Neural cell (in vitro differentiated cells): Measurements from ENCODE around the gene HABP4.

Experiments used
- EZH2 ChIP-seq: fragments of 200-600, 300-800 bp; shearing (Covaris generic), sonication (generic); IDR thresholded peaks from 2 replicates; pipeline ENCODE4 v1.6.1; 2014; ENCODE audit warnings: antibody characterized with exemption, low read length, borderline replicate concordance, mild to moderate bottlenecking; ENCODE audit not compliant: insufficient read depth, poor library complexity, severe bottlenecking
- MXI1 ChIP-seq: fragments of 450-650 bp; conservative IDR thresholded peaks from 2 replicates; pipeline ENCODE4 v1.6.1; 2014; ENCODE audit warnings: antibody characterized with exemption, mild to moderate bottlenecking; ENCODE audit not compliant: poor library complexity, severe bottlenecking
- POLR2AphosphoS5 ChIP-seq: IDR thresholded peaks from 2 replicates; pipeline ENCODE4 v1.6.1; 2012
- RAD21 ChIP-seq: fragments of 450-650 bp; conservative IDR thresholded peaks from 2 replicates; pipeline ENCODE4 v1.6.1; 2014; ENCODE audit warnings: antibody characterized with exemption, mild to moderate bottlenecking, moderate library complexity
- SMC3 ChIP-seq: fragments of 450-650 bp; conservative IDR thresholded peaks from 2 replicates; pipeline ENCODE4 v1.6.1; 2014; ENCODE audit warnings: antibody characterized with exemption, mild to moderate bottlenecking, moderate library complexity; ENCODE audit not compliant: poor library complexity
- TAF1 ChIP-seq: IDR thresholded peaks from 2 replicates; pipeline ENCODE4 v1.6.1; 2012; ENCODE audit warnings: low read depth
- TF ChIP-seq, protein P1 (sequence below): fragments of 450-650 bp; IDR thresholded peaks from 2 replicates; pipeline ENCODE4 v1.5.1; 2014; ENCODE audit warnings: antibody characterized with exemption, mild to moderate bottlenecking, moderate library complexity; ENCODE audit not compliant: poor library complexity, severe bottlenecking
- TF ChIP-seq, protein P2 (sequence below): IDR thresholded peaks from 2 replicates; pipeline ENCODE4 v1.6.1; 2012; ENCODE audit warnings: borderline replicate concordance

DNA sequence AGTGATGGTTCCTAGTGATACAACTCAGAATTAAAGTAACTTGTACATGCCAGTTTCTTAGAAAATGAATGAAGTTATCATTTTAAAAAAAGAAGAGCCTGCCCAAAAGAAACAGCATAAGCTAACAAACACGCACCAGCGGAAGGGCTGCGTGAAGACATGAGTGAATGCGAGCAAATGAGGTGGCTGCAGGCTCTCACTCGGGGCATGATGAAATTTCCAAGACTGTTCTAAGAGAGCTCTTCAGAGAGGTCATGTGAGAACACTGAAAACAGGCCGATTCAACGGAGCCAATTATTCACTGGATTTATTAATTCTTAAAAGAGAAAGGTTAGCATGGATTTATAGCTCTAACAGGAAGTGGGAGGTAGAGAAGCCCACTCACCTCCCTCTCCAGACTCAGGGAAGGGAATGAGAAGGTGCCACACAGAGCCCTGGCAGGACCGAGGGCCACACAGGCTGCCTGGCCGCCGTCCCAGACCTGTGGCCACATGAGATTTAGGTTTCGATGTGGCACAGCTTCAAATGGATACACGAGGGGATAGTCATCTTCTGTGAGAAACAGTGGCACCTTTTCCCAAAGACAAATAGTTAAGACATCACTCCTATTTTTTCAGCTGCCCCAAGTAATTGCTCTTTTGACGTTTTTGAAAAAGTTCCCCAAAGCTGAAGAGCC is 55.5 kb downstream of the HABP4 start:
- TF ChIP-seq EZH2 (no peak), POLR2AphosphoS5 (no peak), RAD21 (no peak), MXI1 (no peak), TAF1 (no peak), SMC3 (no peak)
- TF ChIP-seq, protein P1, sequence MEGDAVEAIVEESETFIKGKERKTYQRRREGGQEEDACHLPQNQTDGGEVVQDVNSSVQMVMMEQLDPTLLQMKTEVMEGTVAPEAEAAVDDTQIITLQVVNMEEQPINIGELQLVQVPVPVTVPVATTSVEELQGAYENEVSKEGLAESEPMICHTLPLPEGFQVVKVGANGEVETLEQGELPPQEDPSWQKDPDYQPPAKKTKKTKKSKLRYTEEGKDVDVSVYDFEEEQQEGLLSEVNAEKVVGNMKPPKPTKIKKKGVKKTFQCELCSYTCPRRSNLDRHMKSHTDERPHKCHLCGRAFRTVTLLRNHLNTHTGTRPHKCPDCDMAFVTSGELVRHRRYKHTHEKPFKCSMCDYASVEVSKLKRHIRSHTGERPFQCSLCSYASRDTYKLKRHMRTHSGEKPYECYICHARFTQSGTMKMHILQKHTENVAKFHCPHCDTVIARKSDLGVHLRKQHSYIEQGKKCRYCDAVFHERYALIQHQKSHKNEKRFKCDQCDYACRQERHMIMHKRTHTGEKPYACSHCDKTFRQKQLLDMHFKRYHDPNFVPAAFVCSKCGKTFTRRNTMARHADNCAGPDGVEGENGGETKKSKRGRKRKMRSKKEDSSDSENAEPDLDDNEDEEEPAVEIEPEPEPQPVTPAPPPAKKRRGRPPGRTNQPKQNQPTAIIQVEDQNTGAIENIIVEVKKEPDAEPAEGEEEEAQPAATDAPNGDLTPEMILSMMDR: no peak
- TF ChIP-seq, protein P2, sequence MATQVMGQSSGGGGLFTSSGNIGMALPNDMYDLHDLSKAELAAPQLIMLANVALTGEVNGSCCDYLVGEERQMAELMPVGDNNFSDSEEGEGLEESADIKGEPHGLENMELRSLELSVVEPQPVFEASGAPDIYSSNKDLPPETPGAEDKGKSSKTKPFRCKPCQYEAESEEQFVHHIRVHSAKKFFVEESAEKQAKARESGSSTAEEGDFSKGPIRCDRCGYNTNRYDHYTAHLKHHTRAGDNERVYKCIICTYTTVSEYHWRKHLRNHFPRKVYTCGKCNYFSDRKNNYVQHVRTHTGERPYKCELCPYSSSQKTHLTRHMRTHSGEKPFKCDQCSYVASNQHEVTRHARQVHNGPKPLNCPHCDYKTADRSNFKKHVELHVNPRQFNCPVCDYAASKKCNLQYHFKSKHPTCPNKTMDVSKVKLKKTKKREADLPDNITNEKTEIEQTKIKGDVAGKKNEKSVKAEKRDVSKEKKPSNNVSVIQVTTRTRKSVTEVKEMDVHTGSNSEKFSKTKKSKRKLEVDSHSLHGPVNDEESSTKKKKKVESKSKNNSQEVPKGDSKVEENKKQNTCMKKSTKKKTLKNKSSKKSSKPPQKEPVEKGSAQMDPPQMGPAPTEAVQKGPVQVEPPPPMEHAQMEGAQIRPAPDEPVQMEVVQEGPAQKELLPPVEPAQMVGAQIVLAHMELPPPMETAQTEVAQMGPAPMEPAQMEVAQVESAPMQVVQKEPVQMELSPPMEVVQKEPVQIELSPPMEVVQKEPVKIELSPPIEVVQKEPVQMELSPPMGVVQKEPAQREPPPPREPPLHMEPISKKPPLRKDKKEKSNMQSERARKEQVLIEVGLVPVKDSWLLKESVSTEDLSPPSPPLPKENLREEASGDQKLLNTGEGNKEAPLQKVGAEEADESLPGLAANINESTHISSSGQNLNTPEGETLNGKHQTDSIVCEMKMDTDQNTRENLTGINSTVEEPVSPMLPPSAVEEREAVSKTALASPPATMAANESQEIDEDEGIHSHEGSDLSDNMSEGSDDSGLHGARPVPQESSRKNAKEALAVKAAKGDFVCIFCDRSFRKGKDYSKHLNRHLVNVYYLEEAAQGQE: no peak
